Stimulated activated CD4-positive, alpha-beta T cell treated with anti-CD3 and anti-CD28 coated beads, Interleukin-2, amount 100 ng/mL, for 24 hours (primary cell): Measurements from ENCODE around the gene ID1.
"Not testable (repeated sequence)": the region's sequence is repeated elsewhere in the genome, so short reads cannot be mapped to it uniquely, and the experiment has no call there.

ENCODE experiments used
- DNase-seq, 2 donors: peaks; one replicate each; pipeline ENCODE4 v3.0.0-alpha.2; 2020

The ID1 gene

DNA sequence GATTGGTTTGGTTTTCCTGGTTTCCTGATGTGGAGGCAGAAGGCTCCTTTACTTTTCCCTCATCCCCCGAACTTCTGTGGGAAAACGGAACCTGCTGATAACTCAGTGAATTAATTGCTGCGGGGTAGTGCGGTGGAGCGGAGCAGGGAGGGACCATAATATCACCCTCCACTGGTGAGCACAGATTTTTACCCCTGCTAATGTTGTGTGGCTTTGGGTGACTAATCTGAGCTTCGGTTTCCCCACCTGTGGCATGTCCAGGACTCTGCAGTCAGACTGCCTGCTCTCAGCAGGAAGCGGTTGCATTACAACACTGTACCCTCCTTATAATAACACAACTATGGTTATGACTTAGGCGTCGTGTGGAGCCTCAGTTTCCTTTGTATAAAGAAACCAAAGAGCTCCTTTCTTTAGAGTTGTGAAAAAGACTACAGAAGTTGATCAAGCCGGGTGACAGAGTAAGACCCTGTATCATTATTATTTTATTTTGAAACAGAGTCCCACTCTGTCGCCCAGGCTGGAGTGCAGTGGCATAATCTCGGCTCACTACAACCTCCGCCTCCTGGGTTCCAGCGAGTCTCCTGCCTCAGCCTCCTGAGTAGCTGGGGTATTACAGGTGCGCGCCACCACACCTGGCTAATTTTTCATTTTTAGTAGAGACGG, 2.2 kb upstream of the ID1 start:
- peak; percentile 49 to 51 for DNase-seq

DNA sequence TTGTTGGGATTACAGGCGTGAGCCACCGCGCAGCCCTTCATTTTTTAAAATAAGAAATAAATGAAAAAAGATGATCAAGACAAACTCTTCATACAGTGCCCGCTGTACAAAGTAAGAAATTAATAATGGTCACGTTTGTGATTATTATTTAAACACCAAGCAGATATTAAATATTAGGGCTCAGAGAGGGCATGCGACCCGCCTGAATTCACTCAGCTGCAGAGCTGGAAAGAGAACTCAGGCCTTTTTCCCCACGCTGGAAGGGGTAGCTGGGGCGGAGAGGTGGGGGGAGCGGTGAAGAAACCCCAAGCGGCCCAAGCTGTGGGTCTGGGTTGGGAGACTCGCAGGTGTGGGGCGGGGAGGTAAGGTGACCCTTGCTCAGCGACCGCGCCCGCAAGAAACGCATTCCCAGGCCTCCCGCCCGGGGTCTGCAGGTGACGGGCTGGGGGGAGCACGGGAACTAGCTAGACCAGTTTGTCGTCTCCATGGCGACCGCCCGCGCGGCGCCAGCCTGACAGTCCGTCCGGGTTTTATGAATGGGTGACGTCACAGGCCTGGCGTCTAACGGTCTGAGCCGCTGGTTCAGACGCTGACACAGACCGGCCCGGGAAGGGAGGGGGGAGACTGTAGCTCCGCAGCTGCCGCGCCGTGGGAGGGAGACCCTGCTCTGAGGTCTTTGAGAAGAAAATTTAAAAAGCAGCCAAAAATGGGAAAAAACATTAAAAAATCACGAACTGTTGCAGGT, 1.1 kb upstream of the ID1 start:
- peak; percentile 72 to 78 for DNase-seq

GRCh38 chr20:31604567-31605030, 490 bp upstream of the ID1 start:
- no peak for DNase-seq

- peak in 1 of 2 donors; percentile 25 for DNase-seq
These were observed 1.1 kb downstream of the ID1 start for GRCh38 chr20:31605902-31606803.

- no peak for DNase-seq
These were observed 1.9 kb downstream of the ID1 start for GRCh38 chr20:31606804-31607639.

GRCh38 chr20:31607640-31608250, 2.7 kb downstream of the ID1 start:
- DNase-seq, result no peak

- no peak for DNase-seq
These were observed 3.3 kb downstream of the ID1 start for GRCh38 chr20:31608251-31608945.

- not testable (repeated sequence) for DNase-seq
These were observed 7.2 kb downstream of the ID1 start for GRCh38 chr20:31612271-31612640.

GRCh38 chr20:31615416-31615815, 10.3 kb downstream of the ID1 start:
- no peak for DNase-seq

GRCh38 chr20:31617432-31618104, 12.5 kb downstream of the ID1 start:
- DNase-seq, result no peak

DNA sequence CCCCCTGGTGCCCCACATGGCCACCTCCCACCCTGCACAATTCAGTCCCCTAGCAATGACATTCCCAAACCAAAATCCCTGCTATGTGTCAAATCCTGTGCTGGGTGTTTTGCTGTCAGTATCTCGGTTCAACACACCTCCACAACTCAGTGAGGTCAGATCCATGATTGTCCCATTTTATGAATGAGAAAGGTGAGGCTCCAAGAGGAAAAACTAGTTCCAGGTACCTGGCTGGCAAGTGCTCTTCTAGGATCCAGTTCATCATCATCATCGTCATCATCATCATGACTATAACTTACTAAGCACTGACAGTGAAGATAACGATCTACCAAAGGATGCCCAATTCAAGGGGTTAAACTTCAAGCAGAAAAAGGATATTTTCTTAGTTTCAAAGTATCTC, 15.2 kb downstream of the ID1 start:
- no peak for DNase-seq

GRCh38 chr20:31623123-31623505, 18.0 kb downstream of the ID1 start:
- not testable (repeated sequence) for DNase-seq

DNA sequence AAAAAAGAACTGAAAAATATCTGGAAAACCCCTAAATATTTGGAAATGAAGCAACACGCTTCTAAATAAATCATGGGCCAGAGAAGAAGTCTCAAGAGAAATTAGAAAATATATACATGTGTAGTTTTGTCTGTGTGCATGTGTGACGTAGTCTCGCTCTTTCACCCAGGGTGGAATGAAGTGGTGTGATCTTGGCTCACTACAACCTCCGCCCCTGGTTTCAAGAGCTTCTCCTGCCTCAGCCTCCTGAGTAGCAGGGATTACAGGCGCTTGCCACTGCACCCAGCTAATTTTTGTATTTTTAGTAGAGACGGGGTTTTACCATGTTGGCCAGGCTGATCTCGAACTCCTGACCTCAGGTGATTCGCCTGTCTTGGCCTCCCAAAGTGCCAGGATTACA, 21.4 kb downstream of the ID1 start:
- DNase-seq, result not testable (repeated sequence)

DNA sequence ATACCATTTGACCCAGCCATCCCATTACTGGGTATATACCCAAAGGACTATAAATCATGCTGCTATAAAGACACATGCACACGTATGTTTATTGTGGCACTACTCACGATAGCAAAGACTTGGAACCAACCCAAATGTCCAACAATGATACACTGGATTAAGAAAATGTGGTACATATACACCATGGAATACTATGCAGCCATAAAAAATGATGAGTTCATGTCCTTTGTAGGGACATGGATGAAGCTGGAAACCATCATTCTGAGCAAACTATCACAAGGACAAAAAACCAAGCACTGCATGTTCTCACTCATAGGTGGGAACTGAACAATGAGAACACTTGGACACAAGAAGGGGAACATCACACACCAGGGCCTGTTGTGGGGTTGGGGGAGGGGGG, 23.0 kb downstream of the ID1 start:
- not testable (repeated sequence) for DNase-seq

GRCh38 chr20:31630187-31630790, 25.2 kb downstream of the ID1 start:
- no peak for DNase-seq

GRCh38 chr20:31632548-31633338, 27.7 kb downstream of the ID1 start:
- no peak for DNase-seq

DNA sequence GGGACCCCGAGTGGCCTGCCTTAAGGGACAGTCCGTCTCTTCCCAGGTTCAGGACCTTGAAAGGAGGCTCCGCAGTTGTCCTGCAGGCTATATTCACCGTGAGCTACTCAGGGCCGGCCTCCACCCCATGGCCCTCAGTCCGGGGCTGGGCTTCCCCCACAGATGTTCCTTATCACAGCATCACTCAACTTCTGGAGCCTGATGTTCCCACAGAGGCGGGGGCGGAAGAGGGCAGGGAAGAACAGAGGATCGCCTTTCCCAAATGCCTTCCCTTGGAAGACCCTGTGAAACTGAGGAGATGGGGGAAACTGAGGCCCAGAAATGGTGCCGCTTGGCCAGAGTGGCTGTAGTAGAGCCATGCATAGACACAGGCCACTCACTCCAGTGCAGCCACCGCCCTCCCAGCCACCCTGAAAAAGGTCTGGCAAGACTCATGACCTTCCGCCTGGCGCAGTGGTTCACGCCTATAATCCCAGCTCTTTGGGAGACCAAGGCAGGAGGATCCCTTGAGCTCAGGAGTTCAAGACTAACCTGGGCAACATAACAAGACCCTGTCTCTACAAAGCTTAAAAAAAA, 28.3 kb downstream of the ID1 start:
- no peak for DNase-seq

DNA sequence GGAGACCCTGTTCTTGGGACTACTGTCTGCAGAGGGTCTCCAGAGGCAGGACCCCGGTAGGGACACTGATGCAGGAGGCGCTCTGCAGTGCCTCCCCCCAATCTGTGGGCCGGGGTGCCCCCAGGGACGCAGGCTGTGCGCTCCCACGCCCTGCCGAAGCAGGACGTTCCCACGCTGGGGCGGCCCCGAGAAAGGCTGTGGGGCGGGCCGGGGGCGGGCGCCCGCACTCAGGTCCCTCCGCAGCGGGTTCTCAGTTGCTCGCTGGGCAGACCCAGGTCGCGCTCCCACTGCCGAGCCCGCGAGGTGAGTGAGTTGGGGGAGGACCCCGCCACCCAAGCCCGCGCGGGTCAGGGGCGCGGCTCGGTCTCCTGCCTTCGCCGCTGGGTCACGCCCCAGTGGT, 32.6 kb downstream of the ID1 start, which contains the start of gene COX4I2:
Gene COX4I2, plus strand, starts transcription at position 253 of the 400 bp plus-strand sequence. CDS start 1,106 bp downstream, outside the sequence.
- no peak for DNase-seq

DNA sequence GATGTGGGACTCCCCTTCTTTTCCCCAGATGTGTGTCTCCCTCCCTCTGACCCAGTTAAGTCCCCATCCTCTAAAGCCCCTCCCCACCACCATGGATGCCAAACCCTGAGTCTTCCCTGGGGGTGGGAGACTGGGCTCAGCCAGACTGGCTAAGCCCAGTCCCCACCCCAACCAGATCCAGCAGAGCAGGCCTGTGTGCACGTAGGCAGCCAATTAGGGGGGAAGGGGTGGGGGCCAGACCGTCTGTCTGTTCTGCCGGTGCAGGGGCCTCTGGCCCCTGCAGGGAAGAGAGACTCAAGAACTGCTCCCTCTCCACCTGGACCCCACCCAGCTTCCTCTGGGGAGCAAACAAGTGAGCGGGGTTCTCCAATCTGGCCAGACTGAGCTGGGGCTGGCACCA, 33.2 kb downstream of the ID1 start:
- no peak for DNase-seq
